Measurements from ENCODE around the gene ZNF385D.

The ZNF385D gene, protein sequence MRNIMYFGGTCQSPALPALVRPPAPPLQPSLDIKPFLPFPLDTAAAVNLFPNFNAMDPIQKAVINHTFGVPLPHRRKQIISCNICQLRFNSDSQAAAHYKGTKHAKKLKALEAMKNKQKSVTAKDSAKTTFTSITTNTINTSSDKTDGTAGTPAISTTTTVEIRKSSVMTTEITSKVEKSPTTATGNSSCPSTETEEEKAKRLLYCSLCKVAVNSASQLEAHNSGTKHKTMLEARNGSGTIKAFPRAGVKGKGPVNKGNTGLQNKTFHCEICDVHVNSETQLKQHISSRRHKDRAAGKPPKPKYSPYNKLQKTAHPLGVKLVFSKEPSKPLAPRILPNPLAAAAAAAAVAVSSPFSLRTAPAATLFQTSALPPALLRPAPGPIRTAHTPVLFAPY

GRCh38 chr3:21750831-21751391, at the start of gene ZNF385D:
TSS of gene ZNF385D (minus strand) at chr3:21751210. CDS start at chr3:21750916, 294 bp downstream.
- DNase-seq, result no peak

- no peak for DNase-seq
Observed at GRCh38 chr3:21798356-21799088, 47.5 kb upstream of the ZNF385D start.

DNA sequence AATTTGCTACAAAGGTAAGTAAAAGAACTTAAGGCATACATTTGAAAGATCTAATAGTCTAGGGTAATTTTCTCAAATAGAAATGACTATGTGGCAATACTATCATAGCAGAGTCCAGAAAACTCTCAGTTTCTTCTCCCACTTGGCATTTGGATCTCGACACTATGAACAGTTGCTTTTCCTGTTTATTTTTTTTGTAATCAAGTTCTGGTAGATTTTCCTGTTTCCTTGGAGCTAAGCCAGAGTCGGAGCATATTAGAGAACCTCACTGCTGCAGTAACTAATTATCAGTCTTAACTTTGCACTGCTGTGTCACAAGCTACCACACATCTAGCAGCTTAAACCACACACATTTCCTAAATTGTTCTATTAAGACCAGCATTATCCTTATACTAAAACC, 44.9 kb upstream of the ZNF385D start:
- DNase-seq, result no peak

DNA sequence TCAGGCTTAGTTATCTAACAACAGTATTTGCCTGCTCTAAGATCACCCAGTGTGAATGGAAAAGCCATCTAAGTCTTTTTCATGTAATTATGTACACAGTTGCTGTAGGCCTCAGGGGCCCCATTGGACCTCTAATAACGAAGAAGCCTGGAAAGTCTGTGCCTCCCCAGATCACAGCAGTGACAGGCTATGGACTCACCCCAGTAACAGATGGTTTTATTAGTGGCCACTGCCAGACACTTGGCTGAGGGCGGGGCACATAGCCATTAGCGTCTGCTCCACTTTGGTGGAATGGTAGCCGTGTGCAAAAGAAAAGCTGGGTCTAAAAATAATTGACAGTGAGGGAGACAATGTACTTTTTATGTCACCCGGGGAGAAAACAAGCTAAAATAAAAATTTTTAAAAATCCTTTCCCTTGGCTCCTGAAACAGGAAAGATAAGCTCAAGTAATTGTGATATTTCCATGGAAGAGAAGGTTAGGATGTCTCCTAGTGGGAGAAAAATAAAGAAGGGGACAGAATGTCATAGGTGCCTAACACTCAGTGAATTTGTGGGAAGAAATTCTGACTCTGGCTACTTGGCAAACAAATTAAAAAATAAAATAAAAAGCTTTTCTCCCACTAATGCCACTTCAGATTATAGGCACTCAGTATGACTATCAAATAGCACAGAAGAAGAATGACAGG, 44.3 kb upstream of the ZNF385D start:
- DNase-seq, result no peak

GRCh38 chr3:21794291-21794690, 43.3 kb upstream of the ZNF385D start:
- no peak for DNase-seq

- DNase-seq, result no peak
Observed at GRCh38 chr3:21792176-21792575, 41.2 kb upstream of the ZNF385D start.

DNA sequence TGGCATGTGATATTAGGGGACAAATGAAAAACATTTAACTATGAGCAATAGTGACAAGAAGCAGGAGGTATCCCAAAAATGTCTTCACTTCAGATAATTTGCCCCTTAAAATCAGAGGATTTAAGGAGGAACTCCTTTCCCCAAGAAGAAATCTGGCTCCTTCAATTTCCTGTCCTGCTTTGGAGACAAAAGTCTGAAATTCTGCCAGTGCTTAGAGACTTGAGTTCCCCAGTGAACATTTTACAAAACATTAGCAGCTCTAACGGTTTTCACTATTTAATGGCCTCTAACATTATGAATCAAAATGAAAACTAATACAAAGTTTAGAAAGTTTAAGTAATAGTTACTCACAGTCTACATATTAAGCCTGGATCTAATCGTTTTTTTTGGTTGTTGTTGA, 40.3 kb upstream of the ZNF385D start:
- DNase-seq, result no peak

DNA sequence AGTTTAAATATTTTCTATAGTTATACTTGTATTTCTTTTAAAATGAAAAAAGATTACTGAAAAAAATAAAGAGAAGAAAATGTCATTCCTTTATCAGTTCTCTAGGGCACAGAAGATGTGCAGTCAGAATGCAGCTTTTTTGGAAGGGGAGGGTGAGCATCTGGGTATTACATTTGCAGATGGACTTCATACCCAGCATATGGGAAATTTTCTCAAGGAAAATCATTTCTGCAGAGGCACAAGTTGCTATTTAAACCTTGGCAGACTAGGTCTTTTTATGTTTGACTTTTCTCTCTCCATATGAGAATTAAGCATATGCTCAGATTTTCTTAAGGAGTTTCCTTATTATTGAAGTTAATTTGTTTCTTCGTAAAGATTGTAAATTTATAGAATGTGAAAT, 39.5 kb upstream of the ZNF385D start:
- no peak for DNase-seq

- DNase-seq, result no peak
Observed at GRCh38 chr3:21789730-21790129, 38.7 kb upstream of the ZNF385D start.

GRCh38 chr3:21786438-21786797, 35.4 kb upstream of the ZNF385D start:
- DNase-seq, result no peak

- no peak for DNase-seq
Observed at GRCh38 chr3:21785765-21786437, 34.9 kb upstream of the ZNF385D start.

- no peak for DNase-seq
Observed at GRCh38 chr3:21783839-21784238, 32.8 kb upstream of the ZNF385D start.

DNA sequence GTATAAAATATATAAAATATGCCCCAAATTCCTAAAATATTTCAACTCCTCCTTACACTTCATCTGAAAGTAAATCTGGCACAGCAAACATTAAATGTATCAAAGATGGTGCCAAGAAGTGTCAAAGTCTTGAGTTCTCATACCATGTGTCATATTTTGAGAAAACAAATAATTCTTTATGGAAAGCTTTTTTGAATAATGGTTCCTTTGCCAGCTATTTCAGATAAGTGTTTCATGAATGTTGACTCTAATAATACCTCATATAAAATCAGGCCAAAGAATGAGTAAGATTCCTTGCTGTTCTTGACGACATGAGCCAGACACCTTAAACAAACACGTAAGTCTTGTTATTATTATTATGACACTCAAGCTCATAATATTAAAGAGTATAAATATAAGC, 30.3 kb upstream of the ZNF385D start:
- DNase-seq, result peak; percentile 63

DNA sequence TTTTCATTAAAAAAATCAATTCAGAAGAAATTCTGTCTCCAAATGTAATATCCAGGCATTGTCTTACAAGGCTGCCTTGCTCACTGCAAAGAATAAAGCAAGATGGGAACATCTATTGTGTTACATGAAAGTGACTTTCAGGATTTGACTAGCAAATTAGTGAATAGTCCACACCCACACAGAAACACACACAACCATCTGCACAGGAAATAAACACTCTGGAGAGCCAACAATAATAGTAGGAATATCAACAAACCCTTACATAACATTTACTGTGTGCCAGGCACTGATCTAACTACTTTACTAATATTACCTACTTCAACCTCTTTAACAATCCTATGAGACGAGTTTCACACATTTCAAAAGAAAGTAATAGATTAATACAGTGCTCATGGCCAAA, 28.9 kb upstream of the ZNF385D start:
- peak; percentile 47 for DNase-seq

DNA sequence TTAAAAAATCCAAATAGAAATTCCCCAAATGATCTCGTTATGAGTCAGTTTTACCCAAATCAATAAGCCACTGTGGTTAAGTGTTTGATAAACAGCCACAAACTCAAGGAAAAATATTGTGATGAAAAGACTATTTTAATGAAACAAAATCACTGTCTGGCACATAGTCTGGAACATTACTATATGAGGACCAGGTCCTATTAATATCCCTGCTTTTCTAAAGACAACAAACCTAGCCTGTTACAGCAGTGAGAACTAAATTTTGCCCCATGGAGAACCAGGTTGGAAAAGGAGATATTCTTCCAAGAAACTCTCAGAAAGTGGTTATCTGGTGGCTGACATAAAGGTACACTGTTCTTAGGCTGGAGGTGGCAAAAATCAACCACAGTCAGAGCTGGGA, 27.7 kb upstream of the ZNF385D start:
- no peak for DNase-seq

DNA sequence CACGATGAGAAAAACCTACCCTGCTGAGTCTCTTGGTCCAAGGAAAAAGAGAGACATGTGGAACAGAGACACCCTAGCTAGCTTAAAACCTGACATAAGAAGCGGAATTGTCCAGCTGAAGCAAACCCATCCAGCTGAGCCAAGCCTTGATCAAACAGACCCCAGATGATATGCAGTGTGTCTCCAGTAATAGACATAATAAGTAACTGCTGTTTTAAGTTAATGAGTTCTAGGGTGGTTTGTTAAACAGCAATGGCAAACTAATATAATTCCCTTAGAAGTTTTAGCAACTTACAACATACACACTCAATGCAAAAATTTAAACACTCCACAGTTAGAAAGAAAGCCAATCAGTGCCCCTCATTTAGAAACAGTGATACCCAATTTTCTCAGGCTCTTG, 26.8 kb upstream of the ZNF385D start:
- DNase-seq, result no peak

DNA sequence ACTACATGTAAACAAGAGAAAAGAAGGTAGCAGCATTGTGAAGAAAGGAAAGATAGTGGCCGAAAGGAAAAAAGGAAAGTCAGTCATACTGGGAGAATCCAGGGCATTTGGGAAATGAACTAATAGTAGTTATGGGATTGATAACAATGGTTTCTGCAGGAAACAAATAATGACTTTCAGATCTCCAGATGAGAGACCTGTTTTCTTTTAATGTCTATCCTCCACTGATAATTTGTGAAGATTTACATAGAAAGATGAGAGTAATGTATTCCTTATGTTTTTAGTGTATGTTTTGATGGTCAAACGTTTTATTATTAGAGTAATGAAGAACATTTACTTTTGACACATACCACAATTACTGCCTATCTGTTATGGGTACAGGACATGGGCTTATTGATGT, 15.0 kb upstream of the ZNF385D start:
- DNase-seq, result no peak

DNA sequence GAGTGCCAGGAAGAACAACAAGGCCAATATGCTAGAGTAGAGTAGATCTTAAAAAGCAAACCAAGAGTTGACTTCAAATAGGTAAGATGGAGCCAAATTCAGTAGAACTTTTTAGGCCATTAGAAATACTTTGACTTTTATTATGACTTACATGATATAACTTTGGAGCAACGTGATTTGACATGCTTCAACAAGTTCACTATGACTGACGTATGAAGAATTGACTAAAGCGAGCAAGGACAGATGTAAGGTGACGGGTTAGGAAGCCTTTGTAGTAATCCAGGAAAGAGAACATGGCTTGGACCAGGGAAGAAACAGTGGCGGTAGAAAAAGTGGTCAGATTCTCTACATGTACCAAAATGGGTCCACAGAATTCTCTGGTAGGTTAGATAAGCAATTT, 4.9 kb upstream of the ZNF385D start:
- no peak for DNase-seq

DNA sequence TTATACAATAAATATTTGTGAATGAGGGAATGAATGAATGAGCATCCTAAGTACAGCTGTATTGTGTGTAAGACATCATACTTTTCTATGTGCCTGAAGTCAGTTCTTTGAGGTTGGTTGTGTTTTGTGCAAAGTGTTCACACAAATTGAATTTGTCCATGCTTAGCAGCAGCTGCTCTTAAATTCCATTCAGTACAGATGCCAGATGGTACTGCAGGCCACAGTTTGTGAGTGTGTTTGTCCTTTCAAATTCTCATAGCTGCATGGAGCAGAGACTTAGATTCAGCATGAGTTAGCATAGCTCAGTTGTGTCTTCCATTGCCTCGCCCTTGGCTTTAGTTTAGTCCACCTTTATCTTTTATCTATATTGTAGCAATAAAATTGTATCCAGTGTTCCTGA, 3.8 kb upstream of the ZNF385D start:
- DNase-seq, result no peak

GRCh38 chr3:21752749-21753347, 1.8 kb upstream of the ZNF385D start:
- peak; percentile 54 for DNase-seq

GRCh38 chr3:21751886-21752285, 876 bp upstream of the ZNF385D start:
- no peak for DNase-seq

- no peak for DNase-seq
Observed at GRCh38 chr3:21750080-21750696, 822 bp downstream of the ZNF385D start.
